ENCODE results near the gene PPM1B. TPM values are rescaled to one million over a fixed set of nuclear protein-coding genes. Genes with fewer than 3 reads are reported as not detected.
"Not testable (repeated sequence)": the region's sequence is repeated elsewhere in the genome, so short reads cannot be mapped to it uniquely, and the experiment has no call there.

The PPM1B gene
- total RNA-seq = 48.4 TPM
- long read RNA-seq, transcript PPM1B-201 (6 exons, 2,606 nt) = major isoform, 26 of 40 reads
- long read RNA-seq, transcript PPM1B-204 (6 exons, 3,877 nt) = minor isoform, 14 of 40 reads
- long read RNA-seq, partial matches to known transcripts = 0 of 40 reads
- long read RNA-seq, other reads (novel, unspliced or antisense) = 0 of 40 reads

DNA sequence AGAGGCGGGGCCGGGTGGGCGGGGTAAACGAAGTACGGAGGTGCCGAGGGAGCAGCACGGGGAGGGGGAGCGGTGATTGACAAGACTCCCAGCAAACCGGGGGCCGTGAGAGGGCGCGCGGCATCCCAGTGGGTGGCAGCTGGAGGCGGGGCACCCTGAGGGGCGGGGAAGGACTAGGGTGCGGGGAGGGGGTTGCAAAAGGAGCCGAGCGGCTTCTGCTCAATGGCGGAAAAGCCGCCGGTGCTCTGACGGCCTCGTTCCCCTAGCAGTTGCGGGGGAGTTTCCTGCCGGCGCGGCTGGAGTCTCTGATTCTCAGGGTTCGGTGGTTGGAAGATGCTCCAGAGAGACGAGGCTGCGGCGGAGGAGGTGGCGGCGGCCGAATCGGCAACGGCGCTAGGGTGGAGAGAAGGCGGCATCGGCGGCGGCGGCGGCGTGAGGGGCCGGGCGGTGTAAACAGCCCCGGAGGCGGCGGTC, at the start of gene PPM1B:
Gene PPM1B (plus strand): TSS at position 195 of the 474 bp plus-strand sequence. CDS start 32,325 bp downstream, outside the sequence.
- DNase-seq (ENCODE audit: missing footprints) = peak; percentile 100
- intact Hi-C loops (cut with DNase I) = loop anchor here (5.0 kb wide), 3 partner anchors 81 to 194 kb away; partner anchors contain the start of genes CAMKMT, LRPPRC and PREPL
- ATAC-seq = peak; percentile 93

DNA sequence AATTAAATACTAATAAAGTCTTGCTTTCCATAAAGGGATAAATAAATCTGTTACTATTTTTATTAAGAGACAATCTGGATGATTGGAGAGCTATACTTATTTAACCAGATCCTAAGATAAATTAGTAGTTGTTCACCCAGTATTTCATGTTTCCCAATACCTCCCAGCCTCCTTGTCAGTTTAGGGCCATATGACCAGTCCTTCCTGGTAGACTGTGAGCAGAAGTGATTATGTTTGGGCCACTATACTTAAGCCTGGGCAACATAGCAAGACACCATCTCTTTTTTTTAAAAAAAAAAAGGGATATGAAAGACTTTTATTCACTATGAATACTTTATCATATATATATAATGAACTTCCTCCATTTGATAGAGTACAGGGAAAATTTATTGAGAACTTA, 48.8 kb upstream of the PPM1B start:
- DNase-seq (ENCODE audit: missing footprints) = no peak
- ATAC-seq = no peak

DNA sequence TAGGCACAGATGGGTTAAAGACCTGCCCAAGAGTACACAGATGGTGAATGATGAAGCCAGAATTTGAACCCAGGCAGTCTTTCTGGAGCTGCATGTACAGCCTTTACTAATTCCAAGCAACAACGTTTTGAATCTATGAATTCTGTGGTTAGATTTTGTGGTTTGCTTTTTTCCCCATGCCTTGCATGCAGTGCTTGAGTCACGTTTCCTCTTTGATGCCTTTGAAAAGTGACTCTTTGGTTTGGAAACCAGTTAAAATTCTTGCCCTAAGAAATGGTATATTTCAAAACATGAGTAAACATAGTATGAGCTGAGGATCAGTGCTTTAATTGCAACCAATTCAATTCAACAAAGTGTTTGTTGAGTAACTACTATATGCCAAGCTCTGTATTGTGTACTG, 48.2 kb upstream of the PPM1B start:
- no peak for ATAC-seq
- intact Hi-C loops (cut with DNase I) = no loop called here

More for the DNA sequence above, 48.8 kb upstream of the PPM1B start:
- intact Hi-C loops (cut with DNase I) = no loop called here

DNA sequence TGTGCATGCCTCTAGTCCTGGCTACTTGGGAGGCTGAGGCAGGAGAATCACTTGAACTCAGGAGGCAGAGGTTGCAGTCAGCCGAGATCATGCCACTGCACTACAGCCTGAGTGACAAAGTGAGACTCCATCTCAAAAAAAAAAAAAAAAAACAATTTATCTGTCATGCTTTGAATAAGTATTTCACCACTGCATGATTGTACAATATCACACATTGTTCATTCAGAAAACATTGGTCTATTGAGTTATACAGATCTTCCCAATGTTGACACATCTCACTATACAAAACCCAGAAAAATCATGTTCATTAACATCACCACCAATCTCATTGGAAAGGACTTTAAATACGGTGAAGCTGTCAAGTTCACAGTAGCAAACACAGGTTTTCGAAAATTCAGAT, 46.8 kb upstream of the PPM1B start:
- intact Hi-C loops (cut with DNase I) = no loop called here
- no peak for ATAC-seq
- no peak for DNase-seq (ENCODE audit: missing footprints)

More for the DNA sequence above, 48.2 kb upstream of the PPM1B start:
- no peak for DNase-seq (ENCODE audit: missing footprints)

DNA sequence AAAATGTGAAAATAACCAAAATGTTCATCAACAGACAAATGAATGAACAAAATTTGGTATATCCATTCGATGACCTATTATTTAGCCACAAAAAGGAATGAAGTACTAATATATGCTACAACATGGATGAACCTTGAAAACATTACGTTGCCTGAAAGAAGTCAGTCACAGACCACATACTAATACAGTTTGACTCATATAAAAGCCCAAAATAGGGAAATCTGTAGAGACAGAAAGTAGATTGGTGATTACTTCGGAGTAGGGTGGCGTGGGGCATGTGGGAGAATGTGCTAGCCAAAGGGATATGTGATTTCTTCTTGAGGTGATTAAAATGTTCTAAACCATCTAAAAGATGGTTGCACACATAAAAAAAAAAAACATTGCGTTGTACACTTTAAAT, 44.2 kb upstream of the PPM1B start:
- ATAC-seq = no peak
- DNase-seq (ENCODE audit: missing footprints) = no peak
- intact Hi-C loops (cut with DNase I) = no loop called here

DNA sequence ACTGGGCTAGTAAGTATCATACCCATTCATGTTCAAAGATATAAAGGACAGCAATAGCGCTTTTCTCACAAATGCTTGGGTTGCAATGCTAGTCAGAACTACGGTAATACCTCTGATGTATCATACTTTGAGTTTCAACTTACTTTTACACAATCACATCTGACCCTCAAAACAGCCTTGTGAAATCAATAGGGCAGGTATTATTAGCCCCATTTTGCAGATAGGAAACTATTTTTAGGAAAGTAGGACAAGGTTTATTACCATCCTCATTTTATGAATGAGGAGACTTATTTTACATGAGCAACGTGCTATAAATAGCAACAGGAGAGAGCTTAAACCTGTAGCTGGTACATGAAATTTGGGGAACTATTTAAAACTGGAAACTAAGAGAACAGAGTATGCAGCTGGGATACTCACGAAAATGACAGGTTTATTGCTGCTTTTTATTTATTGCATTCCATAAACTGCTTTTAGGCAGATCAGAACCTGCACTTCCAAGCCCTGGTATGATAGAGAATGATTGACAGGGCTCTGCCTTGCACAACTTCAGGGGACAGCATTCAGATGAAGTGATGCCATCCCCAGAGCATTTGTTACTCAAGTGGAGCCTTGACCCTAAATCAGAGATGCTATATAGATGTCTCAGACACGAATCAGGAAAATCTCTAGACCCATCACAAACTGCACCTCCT, 42.4 kb upstream of the PPM1B start:
- DNase-seq (ENCODE audit: missing footprints) (no peak), ATAC-seq (no peak)
- intact Hi-C loops (cut with DNase I) = no loop called here

DNA sequence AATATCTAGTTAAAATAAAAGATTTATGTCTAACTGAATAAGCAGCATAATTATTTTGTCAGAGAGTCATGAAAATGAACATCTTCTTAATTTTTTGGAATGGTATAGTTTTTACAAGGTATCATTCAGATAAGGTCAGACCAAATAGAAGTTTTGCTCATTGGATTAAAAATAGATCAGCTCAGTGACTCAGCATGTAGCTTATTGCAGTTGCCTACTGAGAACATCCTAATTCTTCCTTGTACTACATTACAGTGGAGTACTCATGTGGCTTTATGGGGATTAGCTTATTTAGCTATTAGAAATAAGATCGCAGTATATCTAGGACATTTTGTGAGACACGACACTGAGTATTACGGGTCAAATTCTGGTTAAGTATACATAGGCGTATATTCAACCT, 38.2 kb upstream of the PPM1B start:
- intact Hi-C loops (cut with DNase I) = no loop called here
- ATAC-seq = peak; percentile 37

DNA sequence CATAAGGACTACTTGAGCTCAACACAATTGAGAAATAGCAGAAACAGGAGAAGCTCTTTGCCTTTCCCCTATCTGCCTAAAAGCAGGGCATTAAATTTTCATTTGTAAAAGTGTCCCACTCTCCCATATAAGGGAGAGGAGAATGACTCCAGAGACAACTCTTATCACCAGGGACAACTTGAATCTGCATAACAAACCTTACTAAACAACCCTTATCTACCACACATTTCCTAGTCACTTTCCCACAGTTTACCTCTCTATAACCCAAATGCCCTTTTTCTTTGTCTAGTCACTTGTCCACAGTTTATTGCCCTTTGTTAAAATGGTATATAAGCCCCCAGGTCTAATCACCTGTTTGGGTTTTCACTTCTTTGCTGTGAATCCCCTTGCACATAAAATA, 37.5 kb upstream of the PPM1B start:
- ATAC-seq = no peak
- intact Hi-C loops (cut with DNase I) = no loop called here
- no peak for DNase-seq (ENCODE audit: missing footprints)

More for the DNA sequence above, 38.2 kb upstream of the PPM1B start:
- no peak for DNase-seq (ENCODE audit: missing footprints)

DNA sequence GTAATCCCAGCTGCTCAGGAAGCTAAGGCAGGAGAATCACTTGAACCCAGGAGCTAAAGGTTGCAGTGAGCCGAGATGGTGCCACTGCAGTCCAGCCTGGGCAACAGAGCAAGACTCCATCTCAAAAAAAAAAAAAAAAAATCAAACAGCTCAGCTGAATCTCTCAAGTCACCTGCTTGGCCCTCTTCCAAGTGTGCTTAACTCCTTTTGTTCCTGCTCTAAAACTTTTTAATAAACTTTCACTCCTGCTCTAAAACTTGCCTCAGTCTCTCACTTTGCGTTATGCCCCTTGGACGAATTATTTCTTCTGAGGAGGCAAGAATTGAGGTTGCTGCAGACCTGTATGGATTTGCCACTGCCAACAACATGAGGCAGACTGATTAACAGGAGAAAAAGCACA, 35.1 kb upstream of the PPM1B start:
- intact Hi-C loops (cut with DNase I); DNase-seq (ENCODE audit: missing footprints); ATAC-seq: not testable (repeated sequence)

DNA sequence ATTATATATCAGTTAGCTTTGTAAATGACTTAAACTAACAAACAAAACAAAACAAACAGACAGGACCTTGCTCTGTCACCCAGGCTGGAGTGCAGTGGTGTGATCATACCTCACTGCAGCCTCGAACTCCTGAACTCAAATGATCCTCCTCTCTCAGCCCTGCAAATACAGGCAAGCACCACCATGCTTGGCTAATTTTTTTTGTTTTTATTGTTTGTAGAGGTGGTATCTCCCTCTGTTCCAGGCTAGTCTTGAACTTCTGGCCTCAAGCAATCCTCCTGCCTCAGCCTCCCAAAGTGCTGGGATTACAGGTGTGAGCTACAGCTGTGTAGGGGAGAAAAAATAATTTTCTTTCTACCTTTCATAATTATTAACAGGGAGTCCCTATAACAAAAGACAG, 33.8 kb upstream of the PPM1B start:
- intact Hi-C loops (cut with DNase I) = no loop called here
- DNase-seq (ENCODE audit: missing footprints) = no peak

DNA sequence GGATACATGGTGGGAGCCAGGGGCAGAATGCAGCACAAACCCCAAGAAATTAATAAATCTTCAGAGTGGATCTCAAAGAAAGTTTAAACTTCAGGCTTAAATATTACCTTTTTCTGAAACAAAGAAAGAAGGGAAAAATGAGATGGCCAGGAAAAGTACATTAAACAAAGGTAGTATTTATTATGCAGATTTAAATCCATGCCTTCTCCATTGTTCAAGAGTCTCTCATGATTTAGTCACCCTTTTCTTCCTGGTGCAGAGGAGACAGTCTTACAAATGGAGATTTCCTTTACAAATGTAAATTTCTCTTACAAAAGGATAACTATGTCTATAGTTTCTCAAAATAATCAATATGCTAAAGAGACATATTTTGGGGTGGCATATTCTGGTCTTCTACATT, 33.4 kb upstream of the PPM1B start:
- no peak for ATAC-seq
- intact Hi-C loops (cut with DNase I) = no loop called here
- DNase-seq (ENCODE audit: missing footprints) = no peak

More for the DNA sequence above, 33.8 kb upstream of the PPM1B start:
- ATAC-seq = no peak

DNA sequence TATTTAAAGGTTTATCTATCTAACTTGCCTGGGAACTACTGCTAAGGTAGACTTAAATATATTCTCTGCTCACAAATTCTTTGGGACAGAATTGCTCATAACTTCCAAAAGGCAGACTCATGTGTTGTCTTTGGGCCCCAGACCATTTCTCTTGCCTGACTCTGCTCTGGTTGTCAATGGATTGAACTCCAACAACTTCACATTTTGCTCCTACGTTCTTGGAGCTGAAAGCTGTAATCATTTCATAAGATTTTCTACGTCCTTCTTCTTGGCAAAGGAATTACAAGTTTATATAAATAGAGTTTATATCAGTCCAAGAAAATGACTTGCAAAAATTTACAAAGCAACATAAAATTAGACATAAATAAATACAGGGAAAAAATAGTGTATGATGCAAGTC, 32.9 kb upstream of the PPM1B start:
- DNase-seq (ENCODE audit: missing footprints) = no peak
- ATAC-seq = no peak

DNA sequence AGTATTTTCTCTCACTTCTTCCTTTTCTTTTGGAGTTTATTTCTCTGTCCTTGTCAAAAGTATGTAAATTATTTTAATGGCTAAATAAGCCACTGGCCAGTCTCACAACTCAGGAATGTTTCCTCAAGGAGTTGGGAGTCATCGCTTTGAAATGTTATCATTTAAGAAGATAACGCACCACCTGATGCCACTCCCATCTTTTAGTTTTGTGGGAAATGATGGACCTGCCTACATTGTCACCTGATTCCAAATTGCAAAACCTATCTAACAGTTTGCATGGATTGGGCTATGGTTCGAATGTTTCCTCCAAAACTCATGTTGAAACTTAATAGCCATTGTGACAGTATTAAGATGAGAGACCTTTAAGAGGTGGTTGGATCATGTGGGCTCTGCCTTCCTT, 32.4 kb upstream of the PPM1B start:
- DNase-seq (ENCODE audit: missing footprints) (no peak), ATAC-seq (no peak)
- intact Hi-C loops (cut with DNase I) = no loop called here

More for the DNA sequence above, 32.9 kb upstream of the PPM1B start:
- intact Hi-C loops (cut with DNase I) = no loop called here

DNA sequence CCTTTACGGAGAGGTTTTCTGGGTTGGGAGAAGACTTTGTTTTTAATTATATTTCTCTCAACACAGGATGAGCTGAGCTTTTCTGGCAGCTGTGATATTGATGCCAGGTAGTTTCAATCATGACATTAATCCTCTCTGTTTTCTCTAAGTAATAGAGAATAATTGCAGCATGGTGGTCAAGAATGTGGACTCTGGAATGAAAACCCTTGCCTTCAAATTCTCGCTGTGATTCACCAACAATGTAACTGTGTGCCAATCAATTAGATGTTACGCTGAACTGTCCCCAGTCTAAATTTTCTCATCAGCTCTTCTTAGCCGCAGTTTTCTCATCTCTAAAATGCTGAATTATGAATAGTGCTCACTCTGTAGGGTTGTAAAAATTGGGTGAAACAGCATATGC, 31.6 kb upstream of the PPM1B start:
- DNase-seq (ENCODE audit: missing footprints) (no peak), ATAC-seq (no peak)
- intact Hi-C loops (cut with DNase I) = no loop called here

DNA sequence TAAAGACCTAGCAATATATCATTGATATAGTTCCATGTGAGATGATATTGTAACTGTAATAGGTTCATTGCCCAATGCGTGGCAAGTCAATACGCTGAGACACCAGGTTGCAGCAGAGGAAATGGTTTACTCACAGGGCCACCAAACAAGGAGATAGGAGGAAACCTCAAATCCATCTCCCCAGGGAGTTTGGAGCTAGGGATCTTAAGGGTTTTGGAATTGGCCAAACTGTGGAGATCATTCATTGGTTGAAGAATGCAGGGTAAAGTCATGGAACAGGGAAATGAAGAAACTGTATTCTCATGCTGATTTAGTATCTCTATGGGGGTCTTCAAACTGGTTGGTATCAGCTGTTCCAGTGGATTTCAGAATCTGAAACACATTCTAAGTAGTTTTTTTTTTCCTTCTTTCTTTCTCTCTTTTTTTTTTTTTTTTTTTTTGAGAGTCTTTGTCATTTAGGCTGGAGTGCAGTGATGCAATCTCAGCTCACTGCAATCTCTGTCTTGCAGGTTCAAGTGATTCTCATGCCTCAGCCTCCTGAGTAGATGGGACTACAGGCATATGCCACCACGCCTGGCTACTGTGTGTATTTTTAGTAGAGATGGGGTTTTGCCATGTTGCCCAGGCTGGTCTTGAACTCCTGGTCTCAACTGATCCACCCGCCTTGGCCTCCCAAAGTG, 30.7 kb upstream of the PPM1B start:
- no peak for DNase-seq (ENCODE audit: missing footprints)
- intact Hi-C loops (cut with DNase I) = no loop called here
- ATAC-seq = no peak

DNA sequence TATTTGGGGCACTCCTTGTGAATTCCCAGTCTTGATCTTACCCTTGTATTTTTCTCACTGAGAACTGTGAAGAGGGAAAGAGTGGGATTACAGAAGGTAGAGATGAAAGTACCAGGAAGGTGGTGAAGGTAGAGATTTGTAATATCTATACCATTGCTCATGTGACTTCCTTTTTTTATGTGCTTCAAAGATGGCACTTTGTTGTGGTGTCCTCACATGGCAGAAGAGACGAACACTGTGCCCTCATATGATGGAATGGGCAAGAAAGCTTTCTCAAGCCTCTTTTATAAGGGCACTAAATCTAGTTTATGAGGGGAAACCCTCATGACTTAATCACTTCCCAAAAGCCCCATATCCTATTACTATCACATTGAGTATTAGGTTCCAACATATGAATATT, 28.9 kb upstream of the PPM1B start:
- DNase-seq (ENCODE audit: missing footprints) (no peak), ATAC-seq (no peak)
- intact Hi-C loops (cut with DNase I) = no loop called here

DNA sequence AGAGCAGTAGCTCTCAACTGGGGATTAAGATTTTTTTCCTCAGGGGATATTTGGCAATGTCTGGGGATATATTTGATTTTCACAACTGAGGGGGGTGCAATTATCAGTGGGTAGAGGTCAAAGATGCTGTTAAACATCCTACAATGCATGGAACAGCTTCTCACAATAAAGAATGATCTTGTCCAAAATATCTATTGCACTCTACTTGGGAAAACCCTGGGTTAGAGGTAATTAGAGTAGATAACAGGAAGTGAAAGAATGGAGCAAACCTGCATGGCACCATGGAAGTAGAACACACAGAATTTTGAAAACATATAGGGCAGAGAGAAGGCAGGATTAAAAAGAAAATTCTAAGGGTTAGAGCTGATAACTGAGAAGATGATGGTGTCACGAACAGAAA, 26.4 kb upstream of the PPM1B start:
- DNase-seq (ENCODE audit: missing footprints) (no peak), ATAC-seq (no peak)
- intact Hi-C loops (cut with DNase I) = no loop called here

DNA sequence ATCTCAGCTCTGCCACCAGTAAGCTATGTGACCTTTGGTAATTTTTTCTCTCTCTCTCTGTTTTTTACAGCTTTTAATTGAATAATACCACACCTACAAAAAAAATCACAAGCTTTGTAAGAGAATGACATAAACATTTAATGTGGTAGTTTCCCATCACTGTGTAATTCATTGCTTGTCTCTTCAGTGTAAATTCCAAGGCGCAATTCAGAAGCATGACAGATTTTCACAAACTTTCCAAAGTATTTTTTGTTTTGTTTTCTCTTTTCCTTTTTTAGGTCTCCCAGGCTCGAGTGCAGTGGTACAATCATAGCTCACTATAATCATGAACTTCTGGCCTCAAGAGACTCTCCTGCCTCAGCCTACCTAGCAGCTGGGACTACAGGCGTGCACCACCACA, 25.0 kb upstream of the PPM1B start:
- ATAC-seq (no peak), DNase-seq (ENCODE audit: missing footprints) (no peak)
- intact Hi-C loops (cut with DNase I) = no loop called here

DNA sequence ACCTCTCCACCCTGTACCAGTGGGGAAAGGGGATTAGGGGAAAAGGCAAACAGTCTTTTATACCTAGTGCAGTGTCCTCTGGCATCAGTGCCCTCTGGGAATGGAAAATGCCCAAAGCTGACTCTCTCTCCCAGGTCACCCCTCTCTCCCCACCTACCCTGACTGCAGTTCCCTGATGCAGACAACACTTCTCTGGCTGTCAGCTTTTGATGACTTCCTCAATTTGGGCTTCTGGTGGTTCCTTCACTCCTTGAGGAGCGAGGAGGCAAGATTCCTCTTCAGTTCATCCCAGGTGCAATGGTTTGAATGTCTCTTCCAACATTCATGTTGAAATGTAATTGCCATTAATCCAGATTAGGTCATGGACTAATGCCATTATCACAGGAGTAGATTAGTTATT, 19.7 kb upstream of the PPM1B start:
- ATAC-seq (no peak), DNase-seq (ENCODE audit: missing footprints) (no peak)
- intact Hi-C loops (cut with DNase I) = no loop called here

DNA sequence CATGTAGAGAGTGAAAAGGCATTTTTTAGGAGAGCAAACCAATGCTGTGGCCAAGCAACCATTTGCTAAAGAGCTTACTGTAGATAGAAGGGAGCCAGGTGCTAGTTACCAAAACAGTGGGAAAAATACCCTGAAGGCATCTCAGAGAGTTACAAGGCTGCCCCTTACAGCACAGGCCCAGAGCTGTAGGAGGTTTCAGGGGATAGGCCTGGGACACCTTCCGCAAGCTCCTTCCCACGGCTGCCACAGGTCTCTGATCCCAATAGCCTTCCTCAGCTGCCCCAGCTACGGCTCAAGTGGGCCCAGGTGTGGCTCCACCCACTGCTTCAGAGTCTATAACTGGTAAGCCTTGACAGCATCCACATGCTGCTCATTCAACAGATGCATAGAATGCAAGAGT, 18.2 kb upstream of the PPM1B start:
- no peak for DNase-seq (ENCODE audit: missing footprints)
- intact Hi-C loops (cut with DNase I) = no loop called here
- ATAC-seq = no peak

Measured in Right ventricle myocardium inferior (tissue), 1 donor.